ENCODE data around the gene PRKN.

Gene PRKN

DNA sequence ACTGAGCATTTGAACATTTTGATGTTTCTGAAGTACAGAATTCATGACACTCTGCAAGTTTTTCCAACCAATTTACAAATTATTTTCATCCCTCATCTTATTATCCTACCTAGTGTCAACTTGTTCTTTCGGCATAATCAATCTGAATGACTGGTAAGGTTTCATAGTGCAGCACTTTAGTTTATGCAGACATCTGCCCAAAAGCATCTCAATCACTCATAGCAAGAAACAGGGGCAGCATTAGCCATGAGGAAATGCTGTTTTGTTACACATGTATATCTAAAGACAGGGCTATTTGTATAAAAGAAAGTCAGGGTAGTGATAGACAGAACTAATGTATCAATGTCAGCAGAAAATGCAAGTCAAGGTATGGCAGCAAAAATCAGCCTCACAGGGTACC lies 1075.6 kb downstream of the PRKN start:
- in situ Hi-C loops (cut with MboI; ENCODE audit: low pct_unique_long_range_greater_than_20kb, low sequenced_read_pairs, unreplicated experiment): no loop called here
- TF ChIP-seq, protein P1, sequence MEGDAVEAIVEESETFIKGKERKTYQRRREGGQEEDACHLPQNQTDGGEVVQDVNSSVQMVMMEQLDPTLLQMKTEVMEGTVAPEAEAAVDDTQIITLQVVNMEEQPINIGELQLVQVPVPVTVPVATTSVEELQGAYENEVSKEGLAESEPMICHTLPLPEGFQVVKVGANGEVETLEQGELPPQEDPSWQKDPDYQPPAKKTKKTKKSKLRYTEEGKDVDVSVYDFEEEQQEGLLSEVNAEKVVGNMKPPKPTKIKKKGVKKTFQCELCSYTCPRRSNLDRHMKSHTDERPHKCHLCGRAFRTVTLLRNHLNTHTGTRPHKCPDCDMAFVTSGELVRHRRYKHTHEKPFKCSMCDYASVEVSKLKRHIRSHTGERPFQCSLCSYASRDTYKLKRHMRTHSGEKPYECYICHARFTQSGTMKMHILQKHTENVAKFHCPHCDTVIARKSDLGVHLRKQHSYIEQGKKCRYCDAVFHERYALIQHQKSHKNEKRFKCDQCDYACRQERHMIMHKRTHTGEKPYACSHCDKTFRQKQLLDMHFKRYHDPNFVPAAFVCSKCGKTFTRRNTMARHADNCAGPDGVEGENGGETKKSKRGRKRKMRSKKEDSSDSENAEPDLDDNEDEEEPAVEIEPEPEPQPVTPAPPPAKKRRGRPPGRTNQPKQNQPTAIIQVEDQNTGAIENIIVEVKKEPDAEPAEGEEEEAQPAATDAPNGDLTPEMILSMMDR (IDR thresholded peaks at IDR 0.05; ENCODE audit: extremely low read depth, insufficient read depth, missing control alignments): no peak
- no peak for DNase-seq (ENCODE audit: low spot score)

DNA sequence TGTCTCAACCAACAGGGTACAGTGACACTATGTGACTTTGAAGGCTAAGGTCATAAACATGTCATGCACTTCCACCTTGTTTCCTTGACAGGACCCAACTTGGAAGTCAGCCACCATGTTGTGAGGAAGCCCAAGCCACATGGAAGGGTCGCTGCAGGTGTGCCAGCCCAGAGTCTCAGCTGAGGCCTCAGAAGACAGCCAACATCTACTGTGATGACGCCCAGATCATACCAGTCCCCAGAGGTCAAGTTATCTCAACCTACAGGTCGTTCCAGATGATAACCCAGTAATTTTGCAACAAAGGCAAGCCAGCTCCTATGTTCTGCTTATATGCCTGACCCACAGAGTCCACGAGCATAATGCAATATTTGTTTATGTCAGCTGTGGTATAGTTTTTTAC lies 1077.7 kb downstream of the PRKN start:
- no peak for DNase-seq (ENCODE audit: low spot score)
- TF ChIP-seq, protein P1 (IDR thresholded peaks at IDR 0.05; ENCODE audit: extremely low read depth, insufficient read depth, missing control alignments): no peak
- in situ Hi-C loops (cut with MboI; ENCODE audit: low pct_unique_long_range_greater_than_20kb, low sequenced_read_pairs, unreplicated experiment): no loop called here

DNA sequence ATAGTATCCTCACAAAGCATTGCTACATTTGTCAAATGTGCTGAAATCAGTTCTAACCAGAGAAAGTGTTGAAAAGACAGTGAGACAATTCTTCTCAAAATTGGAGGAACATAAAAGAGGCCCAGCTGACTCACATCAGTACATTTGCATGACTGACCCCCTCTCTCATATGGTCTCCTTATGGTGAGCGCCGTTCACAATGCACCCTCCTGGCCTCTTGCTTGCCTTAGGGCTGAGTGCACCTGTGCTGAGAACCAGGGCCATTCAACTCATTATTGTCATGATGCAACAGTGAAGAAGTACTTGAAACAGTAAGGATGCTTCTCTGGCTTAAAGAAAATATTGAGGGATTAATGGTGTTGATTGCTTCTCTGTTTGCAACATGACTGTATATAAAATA lies 1078.5 kb downstream of the PRKN start:
- TF ChIP-seq, protein P1 (IDR thresholded peaks at IDR 0.05; ENCODE audit: extremely low read depth, insufficient read depth, missing control alignments): no peak
- DNase-seq (ENCODE audit: low spot score): no peak
- in situ Hi-C loops (cut with MboI; ENCODE audit: low pct_unique_long_range_greater_than_20kb, low sequenced_read_pairs, unreplicated experiment): no loop called here

DNA sequence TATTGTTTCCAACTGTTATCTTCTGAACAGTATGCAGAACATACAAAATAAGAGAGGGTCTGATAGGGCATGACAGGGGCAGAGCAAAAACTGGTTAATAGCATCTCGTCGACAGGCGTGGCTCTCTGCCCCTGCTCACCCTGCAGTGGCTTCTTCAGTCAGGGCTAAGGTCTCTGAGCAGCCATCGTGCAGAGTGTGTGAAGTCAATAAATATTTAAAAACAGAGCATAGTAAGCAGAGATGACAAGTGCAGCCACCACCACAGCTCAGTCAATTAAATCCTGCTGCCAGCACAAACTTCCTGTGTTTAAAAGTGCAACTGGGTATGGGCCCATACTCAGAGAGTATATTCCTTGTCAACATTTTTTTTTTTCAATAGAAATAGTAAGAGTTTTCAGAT lies 1080.3 kb downstream of the PRKN start:
- no peak for DNase-seq (ENCODE audit: low spot score)
- in situ Hi-C loops (cut with MboI; ENCODE audit: low pct_unique_long_range_greater_than_20kb, low sequenced_read_pairs, unreplicated experiment): no loop called here
- TF ChIP-seq, protein P1 (IDR thresholded peaks at IDR 0.05; ENCODE audit: extremely low read depth, insufficient read depth, missing control alignments): no peak

DNA sequence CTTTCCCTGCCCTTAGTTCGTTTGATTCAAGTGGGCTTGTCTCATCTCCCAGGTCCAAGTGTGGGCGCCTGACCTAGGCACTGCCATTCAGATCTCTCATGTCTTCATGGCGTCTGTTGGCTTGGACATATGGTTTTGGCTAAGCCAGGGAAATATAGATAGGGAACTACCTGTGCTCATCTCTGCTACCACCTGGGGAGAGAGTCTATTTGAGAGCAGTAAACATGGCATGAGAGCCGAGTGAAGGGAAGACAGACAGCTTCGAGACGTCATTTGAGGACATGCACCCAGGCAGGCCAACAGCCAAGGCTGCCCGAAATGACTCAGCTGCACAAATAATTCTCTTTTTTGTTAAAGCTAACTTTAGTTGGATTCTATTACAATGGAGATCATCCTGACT lies 1083.0 kb downstream of the PRKN start:
- in situ Hi-C loops (cut with MboI; ENCODE audit: low pct_unique_long_range_greater_than_20kb, low sequenced_read_pairs, unreplicated experiment): no loop called here
- no peak for DNase-seq (ENCODE audit: low spot score)
- TF ChIP-seq, protein P1 (IDR thresholded peaks at IDR 0.05; ENCODE audit: extremely low read depth, insufficient read depth, missing control alignments): no peak

DNA sequence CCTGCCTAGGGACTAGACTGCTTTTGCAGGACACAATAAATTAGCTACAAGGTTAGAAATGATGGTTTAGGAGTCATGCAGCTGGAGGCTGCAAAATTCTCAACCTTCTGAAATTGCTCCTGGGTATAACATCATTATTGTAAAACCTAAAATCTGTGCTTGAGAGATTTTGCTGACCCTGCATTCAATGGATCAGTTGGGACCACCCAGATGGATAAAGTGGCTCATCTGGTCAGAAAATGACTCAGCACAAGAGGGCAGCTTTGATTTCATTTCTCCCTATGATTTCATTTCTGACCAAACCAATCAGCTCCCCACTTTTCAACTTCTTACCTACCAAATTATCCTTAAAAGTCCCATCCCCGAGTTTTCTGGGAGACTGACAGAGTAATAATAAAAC lies 1086.4 kb downstream of the PRKN start:
- in situ Hi-C loops (cut with MboI; ENCODE audit: low pct_unique_long_range_greater_than_20kb, low sequenced_read_pairs, unreplicated experiment): no loop called here
- no peak for DNase-seq (ENCODE audit: low spot score)
- TF ChIP-seq, protein P1 (IDR thresholded peaks at IDR 0.05; ENCODE audit: extremely low read depth, insufficient read depth, missing control alignments): no peak

DNA sequence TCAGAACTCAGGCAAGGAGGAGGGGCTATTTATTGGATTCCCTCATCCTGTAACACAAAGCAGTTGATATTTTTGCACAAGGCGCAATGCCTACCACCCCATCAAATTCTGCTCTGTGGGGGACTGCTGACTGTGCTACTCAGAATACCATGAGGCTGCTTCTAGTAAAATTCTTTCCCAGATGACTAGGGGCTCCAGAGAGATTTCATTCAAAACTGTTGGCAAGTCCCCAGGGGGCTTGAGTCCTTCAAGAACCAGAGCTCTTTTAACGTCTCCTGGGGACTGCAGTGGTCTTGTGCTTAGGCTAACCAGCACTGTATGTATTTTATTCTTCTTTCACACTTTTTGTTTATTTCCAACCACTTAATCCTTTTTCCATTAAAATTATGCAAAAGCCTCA lies 1087.8 kb downstream of the PRKN start:
- in situ Hi-C loops (cut with MboI; ENCODE audit: low pct_unique_long_range_greater_than_20kb, low sequenced_read_pairs, unreplicated experiment): no loop called here
- TF ChIP-seq, protein P1 (IDR thresholded peaks at IDR 0.05; ENCODE audit: extremely low read depth, insufficient read depth, missing control alignments): no peak
- no peak for DNase-seq (ENCODE audit: low spot score)
